ENCODE results near the gene RHOB.

Gene RHOB

GRCh38 chr2:20403774-20404312, 43.0 kb upstream of the RHOB start:
- TF ChIP-seq CTCF (IDR thresholded peaks at IDR 0.05; ENCODE audit: low read depth, low read length, missing control alignments): no peak
- DNase-seq (ENCODE audit: extremely low read depth, low read depth): no peak
- H3K4me3 ChIP-seq (replicated peaks; ENCODE audit: low read depth, low read length): no peak overlapping the region

GRCh38 chr2:20404950-20405349, 41.9 kb upstream of the RHOB start:
- no peak for TF ChIP-seq CTCF (IDR thresholded peaks at IDR 0.05; ENCODE audit: low read depth, low read length, missing control alignments)
- DNase-seq (ENCODE audit: extremely low read depth, low read depth): no peak

GRCh38 chr2:20409039-20409438, 37.8 kb upstream of the RHOB start:
- DNase-seq (ENCODE audit: extremely low read depth, low read depth): no peak
- no peak for TF ChIP-seq CTCF (IDR thresholded peaks at IDR 0.05; ENCODE audit: low read depth, low read length, missing control alignments)
- no peak overlapping the region for H3K4me3 ChIP-seq (replicated peaks; ENCODE audit: low read depth, low read length)

More at GRCh38 chr2:20404950-20405349, 41.9 kb upstream of the RHOB start:
- no peak overlapping the region for H3K4me3 ChIP-seq (replicated peaks; ENCODE audit: low read depth, low read length)

GRCh38 chr2:20410556-20411277, 36.2 kb upstream of the RHOB start:
- no peak for DNase-seq (ENCODE audit: extremely low read depth, low read depth)
- no peak overlapping the region for H3K4me3 ChIP-seq (replicated peaks; ENCODE audit: low read depth, low read length)
- no peak for TF ChIP-seq CTCF (IDR thresholded peaks at IDR 0.05; ENCODE audit: low read depth, low read length, missing control alignments)

- peak; percentile 86 for TF ChIP-seq CTCF (IDR thresholded peaks at IDR 0.05; ENCODE audit: low read depth, low read length, missing control alignments)
- no peak overlapping the region for H3K4me3 ChIP-seq (replicated peaks; ENCODE audit: low read depth, low read length)
- peak; percentile 67 for DNase-seq (ENCODE audit: extremely low read depth, low read depth)
Observed at GRCh38 chr2:20411361-20411894, 35.4 kb upstream of the RHOB start.

- H3K4me3 ChIP-seq (replicated peaks; ENCODE audit: low read depth, low read length): no peak overlapping the region
- no peak for DNase-seq (ENCODE audit: extremely low read depth, low read depth)
- no peak for TF ChIP-seq CTCF (IDR thresholded peaks at IDR 0.05; ENCODE audit: low read depth, low read length, missing control alignments)
Observed at GRCh38 chr2:20414806-20415205, 32.1 kb upstream of the RHOB start.
